GM18519 (cell line): Measurements from ENCODE around the gene LRIG3.
"Not testable (repeated sequence)": the region's sequence is repeated elsewhere in the genome, so short reads cannot be mapped to it uniquely, and the experiment has no call there.

Experiments
- ATAC-seq: cut with Tn5 transposase; IDR thresholded peaks from one replicate; pipeline ENCODE4 v1.9.1; 2021; ENCODE audit warnings: mild to moderate bottlenecking, moderate library complexity; ENCODE audit not compliant: unreplicated experiment, low FRiP score

LRIG3 gene

GRCh38 chr12:58870595-58870994, 49.7 kb downstream of the LRIG3 start:
- no peak for ATAC-seq

GRCh38 chr12:58860788-58861240, 59.5 kb downstream of the LRIG3 start:
- ATAC-seq: no peak

DNA sequence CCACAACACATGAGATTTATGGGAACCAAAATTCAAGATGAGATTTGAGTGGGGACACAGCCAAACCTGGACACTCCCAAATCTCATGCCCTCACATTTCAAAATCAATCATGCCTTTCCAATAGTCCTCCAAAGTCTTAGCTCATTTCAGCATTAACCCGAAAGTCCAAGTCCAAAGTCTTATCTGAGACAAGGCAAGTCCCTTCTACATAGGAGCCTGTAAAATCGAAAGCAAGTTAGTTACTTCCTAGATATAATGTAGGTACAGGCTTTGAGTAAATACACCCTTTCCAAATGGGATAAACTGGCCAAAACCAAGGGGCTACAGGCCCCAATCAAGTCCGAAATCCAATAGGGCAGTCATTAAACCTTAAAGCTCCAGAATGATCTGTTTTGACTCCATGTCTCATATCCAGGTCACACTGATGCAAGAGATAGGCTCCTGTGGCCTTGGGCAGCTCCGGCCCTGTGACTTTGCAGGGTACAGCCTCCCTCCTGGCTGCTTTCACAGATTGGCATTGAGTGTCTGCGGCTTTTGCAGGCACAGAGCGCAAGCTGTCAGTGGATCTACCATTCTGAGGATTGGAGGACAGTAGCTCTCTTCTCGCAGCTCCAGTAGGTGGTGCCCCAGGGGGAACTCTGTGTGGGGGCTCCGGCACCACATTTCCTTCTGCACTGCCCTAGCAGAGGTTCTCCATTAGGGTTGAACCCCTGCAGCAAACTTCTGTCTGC, 60.1 kb downstream of the LRIG3 start:
- ATAC-seq: no peak

GRCh38 chr12:58858030-58858429, 62.3 kb downstream of the LRIG3 start:
- no peak for ATAC-seq

DNA sequence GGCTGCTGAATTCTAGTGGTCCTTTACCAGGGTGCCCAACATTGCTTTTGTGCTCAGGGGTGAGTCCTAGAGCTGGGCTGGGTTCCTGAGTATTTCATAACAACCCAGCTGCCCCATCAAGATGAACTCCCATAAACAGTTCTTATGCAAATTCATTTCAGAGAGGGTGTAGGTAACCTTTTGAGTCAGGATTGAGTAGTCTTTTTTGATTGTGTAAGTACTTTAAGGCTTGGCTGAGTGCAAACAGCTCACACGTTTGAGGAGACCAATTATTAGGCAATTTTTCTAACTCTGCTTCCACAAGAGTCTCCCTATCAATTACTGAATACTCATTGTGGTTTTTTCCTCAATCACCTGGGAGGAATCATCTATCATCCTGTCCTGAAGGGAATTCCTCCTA, 63.1 kb downstream of the LRIG3 start:
- ATAC-seq: not testable (repeated sequence)

DNA sequence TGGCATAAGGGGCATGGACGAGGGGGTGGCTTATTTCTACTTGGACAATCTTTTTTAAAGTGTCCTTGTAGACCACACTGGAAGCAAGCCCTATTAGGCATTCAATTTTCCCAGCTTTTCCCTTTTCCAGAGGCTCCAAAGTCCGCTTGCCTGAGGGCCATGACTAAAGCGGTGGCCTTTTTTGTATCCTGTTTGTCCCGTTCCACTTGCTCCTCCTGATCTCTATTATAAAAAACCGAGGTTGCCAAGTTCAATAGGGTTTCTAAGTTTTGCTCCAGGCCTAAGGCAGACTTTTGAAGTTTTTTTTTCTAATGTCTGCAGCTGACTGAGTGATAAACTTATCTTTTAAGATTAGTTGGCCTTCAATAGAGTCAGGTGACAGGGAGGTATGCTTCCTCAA, 64.7 kb downstream of the LRIG3 start:
- not testable (repeated sequence) for ATAC-seq

- no peak for ATAC-seq
Observed at GRCh38 chr12:58850826-58851225, 69.5 kb downstream of the LRIG3 start.

DNA sequence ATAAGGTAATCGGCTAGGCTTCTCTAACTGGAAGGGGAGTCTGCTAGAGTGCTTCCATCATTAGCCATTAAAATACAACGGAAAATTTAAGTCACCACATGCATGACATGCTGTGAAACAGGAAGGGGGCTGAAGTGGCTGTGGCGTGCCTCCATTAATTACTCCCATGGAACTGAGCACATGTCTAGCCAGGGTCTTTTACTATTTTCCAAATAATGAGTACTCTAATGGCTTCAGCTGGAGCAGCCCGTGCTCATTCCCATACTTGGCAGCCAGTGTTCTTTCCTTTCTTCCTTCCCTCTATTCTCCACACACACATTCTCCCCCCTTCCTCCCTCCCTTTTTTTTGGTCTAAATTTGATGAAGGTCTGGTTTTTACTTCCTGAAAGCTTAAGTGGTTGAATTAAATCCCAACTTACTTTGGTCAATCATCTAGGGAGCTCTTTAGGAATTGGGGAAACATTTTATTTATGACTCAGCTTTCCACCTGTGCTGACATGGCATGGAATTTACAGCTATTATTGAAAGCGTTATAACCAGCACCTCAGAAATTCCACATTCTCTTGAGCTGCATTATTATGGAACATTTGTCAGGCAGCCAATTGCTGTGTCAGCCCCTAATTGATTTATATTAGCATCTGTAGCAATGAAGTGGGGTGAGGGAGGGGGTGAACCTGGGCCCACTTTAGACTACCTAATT, 72.3 kb downstream of the LRIG3 start:
- no peak for ATAC-seq

DNA sequence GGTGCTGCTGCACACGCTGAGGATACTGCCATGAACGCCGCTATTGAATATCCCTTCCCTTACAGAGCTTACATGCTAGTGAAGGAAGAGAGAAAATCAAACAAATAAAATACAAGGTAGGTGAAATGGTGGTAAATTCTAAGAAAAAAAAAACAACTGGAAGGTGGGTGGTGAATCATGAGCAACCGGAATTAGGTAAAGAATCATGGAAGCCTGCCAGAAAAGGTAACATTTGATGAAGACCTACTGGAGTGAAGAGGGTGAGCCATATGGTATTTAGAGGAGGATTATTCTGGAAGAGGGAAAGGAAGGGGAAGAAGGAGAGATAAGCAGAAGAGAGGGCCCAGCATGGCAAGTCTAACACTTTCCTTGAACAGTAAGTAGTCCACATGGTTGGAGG, 76.1 kb downstream of the LRIG3 start:
- ATAC-seq: no peak

DNA sequence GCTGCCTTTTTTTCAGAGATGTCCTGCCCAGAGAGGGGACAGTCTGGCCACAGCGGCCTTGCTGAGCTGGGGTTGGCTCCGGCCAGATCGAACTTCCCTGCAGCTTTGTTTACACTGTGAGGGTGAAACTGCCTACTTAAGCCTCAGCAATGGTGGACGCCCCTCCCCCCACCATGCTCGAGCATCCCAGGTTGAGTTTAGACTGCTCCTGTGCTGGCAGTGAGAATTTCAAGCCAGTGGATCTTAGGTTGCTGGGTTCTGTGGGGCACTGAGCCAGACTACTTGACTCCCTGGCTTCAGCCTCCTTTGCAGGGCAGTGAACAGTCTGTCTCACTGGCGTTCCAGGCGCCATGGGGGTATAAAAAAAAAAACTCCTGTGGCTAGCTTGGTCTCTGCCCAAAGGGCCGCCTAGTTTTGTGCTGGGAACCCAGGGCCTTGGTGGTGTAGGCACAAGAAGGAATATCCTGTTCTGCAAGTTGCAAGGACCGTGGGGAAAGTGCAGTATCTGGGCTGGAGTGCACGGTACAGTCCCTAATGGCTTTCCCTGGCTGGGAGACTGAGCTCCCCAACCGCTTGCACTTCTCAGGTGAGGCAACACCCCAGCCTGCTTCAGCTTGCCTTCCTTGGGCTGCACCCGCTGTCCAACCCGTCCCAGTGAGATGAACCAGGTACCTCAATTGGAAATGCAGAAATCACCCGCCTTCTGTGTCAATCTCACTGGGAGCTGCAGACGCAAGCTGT, 79.1 kb downstream of the LRIG3 start:
- no peak for ATAC-seq

DNA sequence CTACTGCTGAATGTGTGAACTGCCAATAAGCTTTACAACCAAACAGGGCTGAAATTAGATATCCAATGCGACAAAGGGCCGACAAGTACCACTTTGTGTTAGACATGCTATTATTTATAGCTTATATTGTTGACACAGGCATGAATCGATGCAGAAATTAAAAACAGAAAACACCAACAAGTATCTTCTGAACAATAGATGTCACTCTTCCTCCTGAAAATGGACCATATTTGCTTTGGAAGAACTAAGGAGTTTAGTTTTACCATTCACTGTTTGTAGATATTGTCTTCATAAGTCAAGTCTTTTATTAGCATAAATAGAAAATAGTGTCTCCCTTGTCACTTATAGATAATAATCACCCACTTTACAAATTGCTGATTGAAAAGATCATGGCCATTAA, 86.5 kb downstream of the LRIG3 start:
- ATAC-seq: no peak

- no peak for ATAC-seq
Observed at GRCh38 chr12:58832920-58833319, 87.4 kb downstream of the LRIG3 start.
